K562 (cell line): ENCODE results near the gene MAML3. TPM values are rescaled to one million over a fixed set of nuclear protein-coding genes. Genes with fewer than 3 reads are reported as not detected.
A peak's percentile ranks its signal among the peaks of the same experiment; 100 is the strongest.

Source experiments
- BCL6 ChIP-seq: fragments of 250-450 bp; sonication (Bioruptor Pico); IDR thresholded peaks from 2 replicates; pipeline ENCODE4 v1.4.0; 2020
- ESRRB ChIP-seq: fragments of 250-450 bp; sonication (Bioruptor Pico); IDR thresholded peaks from 2 replicates; pipeline ENCODE4 v1.5.0; 2020; ENCODE audit warnings: mild to moderate bottlenecking, moderate library complexity, borderline replicate concordance
- HDAC8 ChIP-seq: fragments of 450-650 bp; IDR thresholded peaks from 2 replicates; pipeline ENCODE4 v1.6.1; 2016; ENCODE audit warnings: mild to moderate bottlenecking, missing genetic modification characterization, moderate library complexity, missing compliant biosample characterization
- KAT8 ChIP-seq: fragments of 450-650 bp; IDR thresholded peaks from 2 replicates; pipeline ENCODE4 v1.6.1; 2016; ENCODE audit warnings: low read depth, mild to moderate bottlenecking
- KDM2B ChIP-seq: fragments of 250-450 bp; sonication (Bioruptor Pico); IDR thresholded peaks from 2 replicates; pipeline ENCODE4 v1.8.0; 2021; ENCODE audit warnings: mild to moderate bottlenecking, moderate library complexity
- KLF13 ChIP-seq: fragments of 450-650 bp; IDR thresholded peaks from 2 replicates; pipeline ENCODE4 v1.6.1; 2016; ENCODE audit warnings: missing genetic modification characterization, low read depth, mild to moderate bottlenecking, missing compliant biosample characterization, moderate library complexity, borderline replicate concordance
- NFIC ChIP-seq: fragments of 450-650 bp; IDR thresholded peaks from 2 replicates; pipeline ENCODE4 v1.6.1; 2017; ENCODE audit warnings: mild to moderate bottlenecking, inconsistent platforms
- NFIX ChIP-seq: fragments of 250-450 bp; sonication (Bioruptor Pico); IDR thresholded peaks from 2 replicates; pipeline ENCODE4 v1.4.0; 2020; ENCODE audit warnings: low read depth, mild to moderate bottlenecking, moderate library complexity
- PHF8 ChIP-seq: fragments of 200-600 bp; sonication (generic); IDR thresholded peaks from 2 replicates; pipeline ENCODE4 v1.6.1; 2012; ENCODE audit warnings: mixed run types, mild to moderate bottlenecking, inconsistent platforms, low read length, moderate library complexity, borderline replicate concordance
- PRMT5 ChIP-seq: sonication (generic); formaldehyde crosslinking; IDR thresholded peaks from 2 replicates; pipeline ENCODE4 v1.5.0; 2020; ENCODE audit warnings: missing genetic modification reagents
- RBM39 ChIP-seq: fragments of 200-400 bp; formaldehyde crosslinking; optimal IDR thresholded peaks from 2 replicates; pipeline ENCODE3; 2018; ENCODE audit warnings: low read depth, low read length
- SMARCC2 ChIP-seq: fragments of 450-650 bp; IDR thresholded peaks from 2 replicates; pipeline ENCODE4 v1.6.1; 2017; ENCODE audit warnings: antibody characterized with exemption, moderate library complexity, mild to moderate bottlenecking, low read depth
- SP1 ChIP-seq: sonication (generic); formaldehyde crosslinking; IDR thresholded peaks from 2 replicates; pipeline ENCODE4 v1.8.1; 2022; ENCODE audit warnings: mild to moderate bottlenecking, missing genetic modification reagents
- ZNF146 ChIP-seq: IDR thresholded peaks from one replicate; pipeline ENCODE4 v1.6.1; 2018; ENCODE audit warnings: missing compliant biosample characterization; ENCODE audit not compliant: unreplicated experiment
- ZNF695 ChIP-seq: fragments of 450-650 bp; formaldehyde crosslinking; IDR thresholded peaks from 2 replicates; pipeline ENCODE4 v1.4.0; 2020; ENCODE audit warnings: mild to moderate bottlenecking, moderate library complexity
- polyA plus RNA-seq, 8 experiments: library from polyadenylated mRNA; depleted of rRNA in 4 of 8; stranded (reverse) in 5 of 8; unstranded in 3 of 8; fragments of >200 nt; fragmentation: Nextera tagmentation in 2 of 8; fragmentation: Illumina TruSeq in 1 of 8; extraction: Ambion mirVana in 2 of 8; extraction: Trizol in 1 of 8; gene quantifications; 2 replicates each; pipeline versions ENCODE4 v1.2.1 to v1.2.3, GENCODE V29; 2011 to 2014; ENCODE audit warnings: inconsistent platforms in 1 of 8, missing spikeins in 1 of 8
- total RNA-seq, 7 experiments: library from RNA; depleted of rRNA in 6 of 7; stranded (reverse); fragments of >200 nt in 6 of 7; fragmentation: Illumina TruSeq in 2 of 7; extraction: Trizol in 2 of 7; gene quantifications; 2 replicates each; pipeline versions ENCODE4 v1.2.1 to v1.2.3, GENCODE V29; 2011 to 2021; ENCODE audit warnings: low replicate concordance in 1 of 7
- TF ChIP-seq, protein P1 (sequence below): fragments of 450-650 bp; IDR thresholded peaks from 2 replicates; pipeline ENCODE4 v1.6.1; 2016; ENCODE audit warnings: borderline replicate concordance
- TF ChIP-seq, protein P2 (sequence below), 2 experiments: IDR thresholded peaks; 2 replicates each; pipeline ENCODE4 v1.6.1; 2011; ENCODE audit warnings: borderline replicate concordance in 1 of 2, control low read depth in 1 of 2, low read depth in 1 of 2, low read length in 1 of 2, mild to moderate bottlenecking in 1 of 2, mixed read lengths in 1 of 2, moderate library complexity in 1 of 2; ENCODE audit not compliant: insufficient read depth in 1 of 2, insufficient read length in 1 of 2, poor library complexity in 1 of 2, severe bottlenecking in 1 of 2; ENCODE audit errors: extremely low read depth in 1 of 2
- TF ChIP-seq, protein P3 (sequence below): fragments of 250-450 bp; sonication (Bioruptor Pico); IDR thresholded peaks from 2 replicates; pipeline ENCODE4 v1.8.0; 2022; ENCODE audit warnings: moderate library complexity, mild to moderate bottlenecking, inconsistent platforms
- TF ChIP-seq, protein P4 (sequence below): fragments of 250-450 bp; sonication (Bioruptor Pico); IDR thresholded peaks from 2 replicates; pipeline ENCODE4 v1.9.0; 2021; ENCODE audit warnings: mild to moderate bottlenecking
- TF ChIP-seq, protein P5 (sequence below): sonication (generic); formaldehyde crosslinking; IDR thresholded peaks from 2 replicates; pipeline ENCODE4 v1.8.1; 2022; ENCODE audit warnings: missing genetic modification reagents
- TF ChIP-seq, protein P6 (sequence below): sonication (generic); formaldehyde crosslinking; IDR thresholded peaks from 2 replicates; pipeline ENCODE4 v1.8.1; 2023; ENCODE audit warnings: mild to moderate bottlenecking, missing genetic modification reagents

MAML3 gene
- total and polyA plus RNA-seq, 9 of the 15 experiments (the other 6 are each of a cell fraction or from before 2014, with no cell fraction given) = 0.01 to 0.55 (median 0.25) TPM

DNA sequence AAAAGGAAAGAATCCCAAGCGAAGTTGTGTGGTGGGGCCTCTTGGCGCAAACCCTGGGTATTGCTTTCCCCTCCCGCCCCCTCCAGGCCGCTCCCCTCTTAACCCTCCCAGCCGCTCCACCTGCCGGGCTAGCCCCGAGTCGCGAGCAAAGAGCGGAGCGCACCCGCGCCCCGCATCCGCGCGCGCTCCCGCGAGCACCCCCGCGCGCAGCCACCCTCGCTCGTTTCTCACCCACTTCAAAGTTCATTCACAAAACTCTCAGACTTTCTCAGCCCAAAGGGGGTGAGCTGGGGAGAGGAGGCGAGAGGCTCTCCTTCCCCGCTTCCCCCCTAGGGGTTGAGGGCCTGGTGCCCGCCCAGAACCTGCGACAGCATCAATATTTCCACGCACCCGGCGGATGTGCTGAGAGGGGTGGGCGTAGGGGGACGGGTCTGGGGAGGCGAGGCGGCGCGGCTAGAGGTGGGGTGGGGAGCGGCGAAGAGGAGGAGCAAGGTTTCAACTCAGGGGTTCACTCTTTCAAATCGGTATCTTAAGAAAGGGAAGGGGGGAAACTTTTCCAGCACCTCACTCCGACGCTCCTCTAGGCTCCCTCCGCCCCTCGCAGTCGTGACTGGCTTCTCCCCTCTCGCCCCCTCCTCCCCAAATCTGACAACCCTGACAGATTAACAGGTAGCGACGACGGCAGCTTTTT is 1.8 kb downstream of the MAML3 start (continued):
- TF ChIP-seq, protein P1, sequence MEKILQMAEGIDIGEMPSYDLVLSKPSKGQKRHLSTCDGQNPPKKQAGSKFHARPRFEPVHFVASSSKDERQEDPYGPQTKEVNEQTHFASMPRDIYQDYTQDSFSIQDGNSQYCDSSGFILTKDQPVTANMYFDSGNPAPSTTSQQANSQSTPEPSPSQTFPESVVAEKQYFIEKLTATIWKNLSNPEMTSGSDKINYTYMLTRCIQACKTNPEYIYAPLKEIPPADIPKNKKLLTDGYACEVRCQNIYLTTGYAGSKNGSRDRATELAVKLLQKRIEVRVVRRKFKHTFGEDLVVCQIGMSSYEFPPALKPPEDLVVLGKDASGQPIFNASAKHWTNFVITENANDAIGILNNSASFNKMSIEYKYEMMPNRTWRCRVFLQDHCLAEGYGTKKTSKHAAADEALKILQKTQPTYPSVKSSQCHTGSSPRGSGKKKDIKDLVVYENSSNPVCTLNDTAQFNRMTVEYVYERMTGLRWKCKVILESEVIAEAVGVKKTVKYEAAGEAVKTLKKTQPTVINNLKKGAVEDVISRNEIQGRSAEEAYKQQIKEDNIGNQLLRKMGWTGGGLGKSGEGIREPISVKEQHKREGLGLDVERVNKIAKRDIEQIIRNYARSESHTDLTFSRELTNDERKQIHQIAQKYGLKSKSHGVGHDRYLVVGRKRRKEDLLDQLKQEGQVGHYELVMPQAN = no peak
- TF ChIP-seq, protein P2, sequence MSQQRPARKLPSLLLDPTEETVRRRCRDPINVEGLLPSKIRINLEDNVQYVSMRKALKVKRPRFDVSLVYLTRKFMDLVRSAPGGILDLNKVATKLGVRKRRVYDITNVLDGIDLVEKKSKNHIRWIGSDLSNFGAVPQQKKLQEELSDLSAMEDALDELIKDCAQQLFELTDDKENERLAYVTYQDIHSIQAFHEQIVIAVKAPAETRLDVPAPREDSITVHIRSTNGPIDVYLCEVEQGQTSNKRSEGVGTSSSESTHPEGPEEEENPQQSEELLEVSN (IDR thresholded peaks at IDR 0.05; ENCODE audit: borderline replicate concordance in 1 of 2, extremely low read depth in 1 of 2, insufficient read depth in 1 of 2, insufficient read length in 1 of 2, low read depth in 1 of 2, low read length in 1 of 2, poor library complexity in 1 of 2, severe bottlenecking in 1 of 2) = peak in 1 of 2 experiments; percentile 52
- TF ChIP-seq KLF13 = no peak
- TF ChIP-seq BCL6 = no peak
- no peak for TF ChIP-seq SMARCC2
- TF ChIP-seq, protein P3, sequence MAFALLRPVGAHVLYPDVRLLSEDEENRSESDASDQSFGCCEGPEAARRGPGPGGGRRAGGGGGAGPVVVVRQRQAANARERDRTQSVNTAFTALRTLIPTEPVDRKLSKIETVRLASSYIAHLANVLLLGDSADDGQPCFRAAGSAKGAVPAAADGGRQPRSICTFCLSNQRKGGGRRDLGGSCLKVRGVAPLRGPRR (CRISPR knock-in tag) = no peak
- TF ChIP-seq KAT8 = no peak
- no peak for TF ChIP-seq HDAC8 (tag)
- TF ChIP-seq PRMT5 (CRISPR knock-in tag) = no peak
- TF ChIP-seq, protein P4, sequence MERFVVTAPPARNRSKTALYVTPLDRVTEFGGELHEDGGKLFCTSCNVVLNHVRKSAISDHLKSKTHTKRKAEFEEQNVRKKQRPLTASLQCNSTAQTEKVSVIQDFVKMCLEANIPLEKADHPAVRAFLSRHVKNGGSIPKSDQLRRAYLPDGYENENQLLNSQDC (CRISPR knock-in tag) = no peak
- TF ChIP-seq NFIC = no peak
- no peak for TF ChIP-seq NFIX (CRISPR knock-in tag)
- 0 out of 2 replicates have a peak, but pooled peaks have one; percentile 7 for TF ChIP-seq PHF8
- TF ChIP-seq, protein P5, sequence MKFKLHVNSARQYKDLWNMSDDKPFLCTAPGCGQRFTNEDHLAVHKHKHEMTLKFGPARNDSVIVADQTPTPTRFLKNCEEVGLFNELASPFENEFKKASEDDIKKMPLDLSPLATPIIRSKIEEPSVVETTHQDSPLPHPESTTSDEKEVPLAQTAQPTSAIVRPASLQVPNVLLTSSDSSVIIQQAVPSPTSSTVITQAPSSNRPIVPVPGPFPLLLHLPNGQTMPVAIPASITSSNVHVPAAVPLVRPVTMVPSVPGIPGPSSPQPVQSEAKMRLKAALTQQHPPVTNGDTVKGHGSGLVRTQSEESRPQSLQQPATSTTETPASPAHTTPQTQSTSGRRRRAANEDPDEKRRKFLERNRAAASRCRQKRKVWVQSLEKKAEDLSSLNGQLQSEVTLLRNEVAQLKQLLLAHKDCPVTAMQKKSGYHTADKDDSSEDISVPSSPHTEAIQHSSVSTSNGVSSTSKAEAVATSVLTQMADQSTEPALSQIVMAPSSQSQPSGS (CRISPR knock-in tag) = no peak
- TF ChIP-seq SP1 (CRISPR knock-in tag) = no peak
- no peak for TF ChIP-seq ZNF695 (CRISPR knock-in tag)
- TF ChIP-seq, protein P6, sequence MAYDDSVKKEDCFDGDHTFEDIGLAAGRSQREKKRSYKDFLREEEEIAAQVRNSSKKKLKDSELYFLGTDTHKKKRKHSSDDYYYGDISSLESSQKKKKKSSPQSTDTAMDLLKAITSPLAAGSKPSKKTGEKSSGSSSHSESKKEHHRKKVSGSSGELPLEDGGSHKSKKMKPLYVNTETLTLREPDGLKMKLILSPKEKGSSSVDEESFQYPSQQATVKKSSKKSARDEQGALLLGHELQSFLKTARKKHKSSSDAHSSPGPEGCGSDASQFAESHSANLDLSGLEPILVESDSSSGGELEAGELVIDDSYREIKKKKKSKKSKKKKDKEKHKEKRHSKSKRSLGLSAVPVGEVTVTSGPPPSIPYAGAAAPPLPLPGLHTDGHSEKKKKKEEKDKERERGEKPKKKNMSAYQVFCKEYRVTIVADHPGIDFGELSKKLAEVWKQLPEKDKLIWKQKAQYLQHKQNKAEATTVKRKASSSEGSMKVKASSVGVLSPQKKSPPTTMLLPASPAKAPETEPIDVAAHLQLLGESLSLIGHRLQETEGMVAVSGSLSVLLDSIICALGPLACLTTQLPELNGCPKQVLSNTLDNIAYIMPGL = 0 out of 2 replicates have a peak, but pooled peaks have one; percentile 49
- no peak for TF ChIP-seq RBM39
- TF ChIP-seq ZNF146 (CRISPR knock-in tag) = no peak
- TF ChIP-seq ESRRB = no peak
- TF ChIP-seq KDM2B (CRISPR knock-in tag) = 0 out of 2 replicates have a peak, but pooled peaks have one; percentile 49
